A549 (cell line): ENCODE data around the gene LYL1.

Source experiments
- CHD4 ChIP-seq: fragments of 200-600 bp; sonication (generic); IDR thresholded peaks from 2 replicates; pipeline ENCODE4 v1.6.1; 2016; ENCODE audit warnings: antibody characterized with exemption, mild to moderate bottlenecking, borderline replicate concordance
- HOXB5 ChIP-seq: fragments of 250-450 bp; sonication (Bioruptor Pico); IDR thresholded peaks from 2 replicates; pipeline ENCODE4 v1.5.0; 2020; ENCODE audit warnings: mild to moderate bottlenecking, moderate library complexity
- POLR2A ChIP-seq: IDR thresholded peaks from 2 replicates; pipeline ENCODE4 v1.6.1; 2012; ENCODE audit warnings: mild to moderate bottlenecking, low read length
- TF ChIP-seq, protein P1 (sequence below): IDR thresholded peaks from 2 replicates; pipeline ENCODE4 v1.6.1; 2012
- TF ChIP-seq, protein P2 (sequence below): fragments of >200 bp; sonication (Bioruptor Twin); formaldehyde crosslinking; IDR thresholded peaks from 3 replicates; pipeline ENCODE4 v1.5.1; 2016
- TF ChIP-seq, protein P3 (sequence below): IDR thresholded peaks from 2 replicates; pipeline ENCODE4 v1.6.1; 2012; ENCODE audit warnings: low read depth, borderline replicate concordance

DNA sequence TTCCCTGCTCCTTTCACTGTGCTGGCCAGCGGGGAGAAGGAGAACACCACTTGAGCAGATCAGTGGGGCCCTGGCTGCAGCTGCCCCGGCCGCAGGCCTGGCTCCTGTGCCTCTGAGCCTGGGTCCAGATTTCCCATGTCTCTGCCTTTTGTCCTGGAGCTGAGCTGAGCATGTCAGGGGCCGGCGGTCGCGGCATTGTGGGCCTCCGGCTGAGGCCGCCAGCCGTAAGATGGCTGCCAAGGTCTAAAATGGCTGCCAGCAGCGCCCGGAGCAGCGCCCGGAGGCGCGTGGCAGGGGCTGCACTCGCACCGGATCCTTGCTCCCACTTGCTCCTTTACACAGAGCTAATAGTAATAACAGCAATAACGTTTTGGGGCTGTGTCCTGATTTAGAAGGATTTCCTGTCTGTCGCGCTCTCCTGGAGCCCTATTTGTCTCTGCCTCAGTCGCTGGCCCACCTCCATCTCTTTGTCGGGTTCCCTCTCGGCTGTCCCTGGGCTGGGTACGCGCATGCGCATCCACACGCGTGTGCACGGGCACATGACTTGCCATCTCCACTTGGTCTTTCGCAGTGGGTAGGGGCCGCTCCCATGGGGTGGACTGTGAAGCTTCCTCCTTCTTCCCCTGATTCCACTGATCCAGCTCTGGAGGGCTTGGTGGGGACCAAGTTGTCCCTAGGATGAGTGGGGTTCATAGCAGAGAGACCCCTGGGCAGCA lies 32.1 kb downstream of the LYL1 start:
- TF ChIP-seq HOXB5 (no peak), CHD4 (no peak), POLR2A (no peak)
- TF ChIP-seq, protein P1, sequence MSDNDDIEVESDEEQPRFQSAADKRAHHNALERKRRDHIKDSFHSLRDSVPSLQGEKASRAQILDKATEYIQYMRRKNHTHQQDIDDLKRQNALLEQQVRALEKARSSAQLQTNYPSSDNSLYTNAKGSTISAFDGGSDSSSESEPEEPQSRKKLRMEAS, result no peak
- TF ChIP-seq, protein P2, sequence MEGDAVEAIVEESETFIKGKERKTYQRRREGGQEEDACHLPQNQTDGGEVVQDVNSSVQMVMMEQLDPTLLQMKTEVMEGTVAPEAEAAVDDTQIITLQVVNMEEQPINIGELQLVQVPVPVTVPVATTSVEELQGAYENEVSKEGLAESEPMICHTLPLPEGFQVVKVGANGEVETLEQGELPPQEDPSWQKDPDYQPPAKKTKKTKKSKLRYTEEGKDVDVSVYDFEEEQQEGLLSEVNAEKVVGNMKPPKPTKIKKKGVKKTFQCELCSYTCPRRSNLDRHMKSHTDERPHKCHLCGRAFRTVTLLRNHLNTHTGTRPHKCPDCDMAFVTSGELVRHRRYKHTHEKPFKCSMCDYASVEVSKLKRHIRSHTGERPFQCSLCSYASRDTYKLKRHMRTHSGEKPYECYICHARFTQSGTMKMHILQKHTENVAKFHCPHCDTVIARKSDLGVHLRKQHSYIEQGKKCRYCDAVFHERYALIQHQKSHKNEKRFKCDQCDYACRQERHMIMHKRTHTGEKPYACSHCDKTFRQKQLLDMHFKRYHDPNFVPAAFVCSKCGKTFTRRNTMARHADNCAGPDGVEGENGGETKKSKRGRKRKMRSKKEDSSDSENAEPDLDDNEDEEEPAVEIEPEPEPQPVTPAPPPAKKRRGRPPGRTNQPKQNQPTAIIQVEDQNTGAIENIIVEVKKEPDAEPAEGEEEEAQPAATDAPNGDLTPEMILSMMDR, result no peak
- TF ChIP-seq, protein P3, sequence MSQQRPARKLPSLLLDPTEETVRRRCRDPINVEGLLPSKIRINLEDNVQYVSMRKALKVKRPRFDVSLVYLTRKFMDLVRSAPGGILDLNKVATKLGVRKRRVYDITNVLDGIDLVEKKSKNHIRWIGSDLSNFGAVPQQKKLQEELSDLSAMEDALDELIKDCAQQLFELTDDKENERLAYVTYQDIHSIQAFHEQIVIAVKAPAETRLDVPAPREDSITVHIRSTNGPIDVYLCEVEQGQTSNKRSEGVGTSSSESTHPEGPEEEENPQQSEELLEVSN, result no peak
